Erythroblast (primary cell): ENCODE results near the gene CYP51A1.

ENCODE experiments used
- GATA1 ChIP-seq: IDR thresholded peaks from 2 replicates; pipeline ENCODE4 v1.6.1; 2011; ENCODE audit warnings: low read depth, mild to moderate bottlenecking, control low read depth, low read length, moderate library complexity
- POLR2A ChIP-seq: IDR thresholded peaks from 2 replicates; pipeline ENCODE4 v1.6.1; 2011; ENCODE audit warnings: mild to moderate bottlenecking, low read length

DNA sequence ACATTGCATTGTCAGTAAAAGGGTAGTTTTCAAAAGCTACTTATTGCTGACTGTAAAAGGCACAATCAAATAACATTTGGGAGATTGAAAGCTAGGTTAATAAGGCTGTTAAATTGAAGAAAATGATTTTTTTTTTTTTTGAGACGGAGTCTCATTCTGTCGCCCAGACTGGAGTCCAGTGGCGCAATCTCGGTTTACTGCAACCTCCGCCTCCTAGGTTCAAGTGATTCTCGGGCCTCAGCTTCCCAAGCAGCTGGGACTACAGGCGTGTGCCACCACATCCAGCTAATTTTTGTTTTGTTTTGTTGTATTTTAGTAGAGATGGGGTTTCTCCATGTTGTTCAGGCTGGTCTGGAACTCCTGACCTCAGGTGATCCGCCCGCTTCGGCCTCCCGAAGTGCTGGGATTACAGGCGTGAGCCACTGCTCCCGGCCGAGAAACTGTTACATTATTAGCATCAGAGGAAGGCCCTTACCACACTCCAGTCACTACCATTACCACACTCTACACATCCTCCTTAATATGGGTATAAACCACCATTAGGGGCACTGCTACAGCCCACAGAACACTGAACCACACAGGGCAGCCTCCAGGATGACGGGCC is 1.0 kb downstream of the CYP51A1 start:
- TF ChIP-seq POLR2A = no peak
- no peak for TF ChIP-seq GATA1
